Heart right ventricle (tissue), 16 donors: Measurements from ENCODE around the gene ACTL6B. TPM values are rescaled to one million over a fixed set of nuclear protein-coding genes. Genes with fewer than 3 reads are reported as not detected.

ENCODE experiments used
- ATAC-seq, 8 donors: fragments of 200-7000 bp; cut with Tn5 transposase; one replicate each; pipeline ENCODE4 v1.9.1; 2020; ENCODE audit warnings: mild to moderate bottlenecking in 8 of 8, moderate library complexity in 8 of 8, moderate number of reproducible peaks in 1 of 8
- DNase-seq, 2 donors: peaks; one replicate each; pipeline ENCODE4 v3.0.0-alpha.2; 2020
- H3K27ac ChIP-seq, 10 donors: fragments of 200-600 bp; sonication (generic) in 2 of 10; one replicate each; pipeline versions ENCODE4 v1.5.0 to v1.8.0; 2020 to 2022; ENCODE audit warnings: mild to moderate bottlenecking in 3 of 10
- H3K27me3 ChIP-seq, 7 donors: fragments of 200-600 bp; one replicate each; pipeline ENCODE4 v1.8.0; 2021 to 2022; ENCODE audit warnings: mild to moderate bottlenecking in 2 of 7
- H3K36me3 ChIP-seq, 9 donors: fragments of 200-600 bp; sonication (generic) in 1 of 9; one replicate each; pipeline versions ENCODE4 v1.5.0 to v1.8.0; 2020 to 2022; ENCODE audit warnings: mild to moderate bottlenecking in 2 of 9
- H3K4me1 ChIP-seq, 9 donors: fragments of 200-600 bp; sonication (generic) in 1 of 9; one replicate each; pipeline versions ENCODE4 v1.5.0 to v1.8.0; 2020 to 2022; ENCODE audit warnings: mild to moderate bottlenecking in 4 of 9
- H3K4me3 ChIP-seq, 10 donors: fragments of 200-600 bp; sonication (generic) in 2 of 10; one replicate each; pipeline versions ENCODE4 v1.5.0 to v1.8.0; 2020 to 2022; ENCODE audit warnings: mild to moderate bottlenecking in 7 of 10, moderate library complexity in 2 of 10
- H3K9me3 ChIP-seq, 11 donors: fragments of 200-600 bp in 10 of 11; sonication (generic) in 2 of 11; one replicate each; pipeline versions ENCODE4 v1.5.0 to v1.8.0; 2013 to 2022; ENCODE audit warnings: mild to moderate bottlenecking in 2 of 11, control low read depth in 1 of 11, moderate library complexity in 1 of 11
- WGBS, 2 donors: extraction: QIAGEN DNeasy Blood & Tissue Kit; methylation state at CpG; one replicate each; pipeline ENCODE4 v1.1.7; 2013; ENCODE audit warnings: inconsistent platforms in 1 of 2; 5-methylcytosine and 5-hydroxymethylcytosine counted together
- intact Hi-C, 10 donors: fragments of 100-400 bp; cut with DNase I; formaldehyde crosslinking; loops; one replicate each; pipeline versions ENCODE4 v1.11.1 to v1.14.2; 2022
- polyA plus RNA-seq, 2 donors: library from polyadenylated mRNA; stranded (reverse); fragments of 200-250 nt; gene quantifications; one replicate each; pipeline ENCODE4 v1.2.3, GENCODE V29; 2013
- total RNA-seq, 10 donors: library from RNA; stranded (reverse); fragmentation: NEBNext Ultra II Directional in 3 of 10; extraction: Animal tissue kit (Norgen Biotek cat#: 25700) in 3 of 10; gene quantifications; one replicate each; pipeline versions ENCODE4 v1.2.1 to v1.2.4, GENCODE V29; 2021 to 2023
- TF ChIP-seq, protein P1 (sequence below), 9 donors: fragments of 200-600 bp; sonication (generic) in 2 of 9; IDR thresholded peaks; one replicate each; pipeline versions ENCODE4 v1.5.0 to v1.8.0; 2021 to 2022; ENCODE audit warnings: antibody characterized with exemption in 9 of 9, mild to moderate bottlenecking in 5 of 9, moderate library complexity in 1 of 9
- donor health status: Arrhythmogenic right ventricular cardiomyopathy.
- donor health status: ischemic (EF 13 %, LVEDD 7.1; RV severe dilation, severe dysfunction).
- donor health status: healthy with polysubstance abuse.
- donor health status: DM: no; HTN: yes; CAD: no.
- donor health status: DM: no; HTN: no; CAD: no.
- donor health status: ischemic (EF 25% LVEDD 6.9; RV normal size, moderate dysfunction).
- donor health status: ischemic (EF 25% LVEDD 5.7; RV mildly dilated, moderate dysfunction).
- donor health status: healthy.
- donor health status: DM: yes; HTN: yes; CAD: no.
- donor health status: Ischemic cardiomyopathy.
- donor health status: ischemic (EF 35%, LVEDD 5.7; RV mildly dilated, moderate dysfunction).
- donor health status: nonischemic (EF 11% LVEDD 7.7; RV severe dilation, severe dysfunction).
- donor health status: DM: yes; HTN: yes; CAD: no.
- donor health status: PGD.
- donor health status: ischemic (EF 29% LVEDD 5.4; RV normal size, mild dysfunction).
- donor health status: nonischemic (EF 23%, LVEDD 6.1; RV moderate dilation, normal function).

Gene ACTL6B
- total and polyA plus RNA-seq, 12 donors = not detected

DNA sequence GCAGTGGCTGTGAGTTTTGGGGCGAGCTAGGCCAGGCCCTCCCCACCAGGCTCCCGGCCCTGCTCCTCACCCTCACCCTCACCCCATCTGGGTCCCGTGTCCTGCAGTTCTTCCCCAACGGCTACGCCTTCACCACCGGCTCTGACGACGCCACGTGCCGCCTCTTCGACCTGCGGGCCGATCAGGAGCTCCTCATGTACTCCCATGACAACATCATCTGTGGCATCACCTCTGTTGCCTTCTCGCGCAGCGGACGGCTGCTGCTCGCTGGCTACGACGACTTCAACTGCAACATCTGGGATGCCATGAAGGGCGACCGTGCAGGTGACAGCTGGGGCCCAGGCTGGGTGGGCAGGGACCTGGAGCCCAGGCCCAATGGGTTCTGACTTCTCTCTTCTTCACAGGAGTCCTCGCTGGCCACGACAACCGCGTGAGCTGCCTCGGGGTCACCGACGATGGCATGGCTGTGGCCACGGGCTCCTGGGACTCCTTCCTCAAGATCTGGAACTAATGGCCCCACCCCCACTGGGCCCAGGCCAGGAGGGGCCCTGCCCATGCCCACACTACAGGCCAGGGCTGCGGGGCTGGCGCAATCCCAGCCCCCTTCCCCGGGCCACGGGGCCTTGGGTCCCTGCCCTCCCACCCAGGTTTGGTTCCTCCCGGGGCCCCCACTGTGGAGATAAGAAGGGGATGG is 22.2 kb upstream of the ACTL6B start:
- intact Hi-C loops = loop anchor here in 3 of 10 donors (5.0 to 10.0 kb wide), 3 partner anchors 66 to 246 kb away; partner anchors contain the start of genes MOSPD3 (in 1 of the 3) and TSC22D4 (in 1 of the 3)
- H3K9me3 ChIP-seq = no peaks in the 10 kb centered on the region
- peak overlapping the region in 2 of 10 donors; percentile 26 to 51 for H3K27ac ChIP-seq
- no peak for DNase-seq
- no peak overlapping the region for H3K4me3 ChIP-seq
- TF ChIP-seq, protein P1, sequence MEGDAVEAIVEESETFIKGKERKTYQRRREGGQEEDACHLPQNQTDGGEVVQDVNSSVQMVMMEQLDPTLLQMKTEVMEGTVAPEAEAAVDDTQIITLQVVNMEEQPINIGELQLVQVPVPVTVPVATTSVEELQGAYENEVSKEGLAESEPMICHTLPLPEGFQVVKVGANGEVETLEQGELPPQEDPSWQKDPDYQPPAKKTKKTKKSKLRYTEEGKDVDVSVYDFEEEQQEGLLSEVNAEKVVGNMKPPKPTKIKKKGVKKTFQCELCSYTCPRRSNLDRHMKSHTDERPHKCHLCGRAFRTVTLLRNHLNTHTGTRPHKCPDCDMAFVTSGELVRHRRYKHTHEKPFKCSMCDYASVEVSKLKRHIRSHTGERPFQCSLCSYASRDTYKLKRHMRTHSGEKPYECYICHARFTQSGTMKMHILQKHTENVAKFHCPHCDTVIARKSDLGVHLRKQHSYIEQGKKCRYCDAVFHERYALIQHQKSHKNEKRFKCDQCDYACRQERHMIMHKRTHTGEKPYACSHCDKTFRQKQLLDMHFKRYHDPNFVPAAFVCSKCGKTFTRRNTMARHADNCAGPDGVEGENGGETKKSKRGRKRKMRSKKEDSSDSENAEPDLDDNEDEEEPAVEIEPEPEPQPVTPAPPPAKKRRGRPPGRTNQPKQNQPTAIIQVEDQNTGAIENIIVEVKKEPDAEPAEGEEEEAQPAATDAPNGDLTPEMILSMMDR (IDR thresholded peaks at IDR 0.05) = no peak
- ATAC-seq = no peak
- 72 to 73% methylated on average over 34 to 35 of the region's 35 CpGs for WGBS, 2 donors
- H3K4me1 ChIP-seq = peaks cover 0 to 49% (median 23%) of the 10 kb centered on the region in 9 donors
- peaks cover 0 to 73% (median 48%) of the 10 kb centered on the region in 9 donors for H3K36me3 ChIP-seq
- H3K27me3 ChIP-seq = no peaks in the 10 kb centered on the region

DNA sequence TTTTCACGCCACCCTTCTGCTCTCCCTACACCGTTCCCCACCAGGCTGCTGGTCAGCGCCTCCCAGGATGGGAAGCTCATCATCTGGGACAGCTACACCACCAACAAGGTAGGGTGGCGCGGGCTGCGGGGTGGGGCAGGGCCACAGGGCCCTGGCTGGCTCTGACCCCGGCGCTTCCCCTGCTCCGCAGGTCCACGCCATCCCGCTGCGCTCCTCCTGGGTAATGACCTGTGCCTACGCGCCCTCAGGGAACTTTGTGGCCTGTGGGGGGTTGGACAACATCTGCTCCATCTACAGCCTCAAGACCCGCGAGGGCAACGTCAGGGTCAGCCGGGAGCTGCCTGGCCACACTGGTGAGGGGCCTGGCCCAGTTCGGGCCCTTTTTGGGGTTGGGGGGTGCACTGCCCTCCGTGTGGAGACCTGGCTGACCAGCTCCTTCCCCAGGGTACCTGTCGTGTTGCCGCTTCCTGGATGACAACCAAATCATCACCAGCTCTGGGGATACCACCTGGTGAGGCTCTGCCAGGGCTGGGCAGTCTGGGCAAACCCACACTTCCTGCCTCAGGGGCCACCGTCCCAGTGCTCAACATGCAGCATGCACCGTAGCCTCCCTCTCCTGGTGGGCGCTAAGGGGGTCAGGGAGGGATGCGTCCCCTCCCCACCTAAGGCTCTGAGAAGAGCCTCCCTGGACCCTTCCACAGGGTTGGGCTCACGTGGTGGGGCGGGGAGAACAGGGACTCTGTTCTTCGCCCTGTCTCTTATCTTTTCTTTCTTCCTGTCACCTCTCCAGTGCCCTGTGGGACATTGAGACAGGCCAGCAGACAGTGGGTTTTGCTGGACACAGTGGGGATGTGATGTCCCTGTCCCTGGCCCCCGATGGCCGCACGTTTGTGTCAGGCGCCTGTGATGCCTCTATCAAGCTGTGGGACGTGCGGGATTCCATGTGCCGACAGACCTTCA is 21.3 kb upstream of the ACTL6B start:
- ATAC-seq = no peak
- Histone ChIP-seq H3K4me3 (no peak overlapping the region), H3K4me1 (peaks cover 0 to 54% (median 23%) of the 10 kb centered on the region in 9 donors), H3K36me3 (peaks cover 0 to 65% (median 39%) of the 10 kb centered on the region in 9 donors), H3K27me3 (no peaks in the 10 kb centered on the region), H3K27ac (peak overlapping the region in 3 of 10 donors; percentile 34 to 97 (median 41)), H3K9me3 (no peaks in the 10 kb centered on the region)
- WGBS, 2 donors = 83 to 87% methylated on average over 36 of the region's 36 CpGs
- DNase-seq = no peak
- TF ChIP-seq, protein P1 (IDR thresholded peaks at IDR 0.05) = no peak
- intact Hi-C loops = loop anchor here in 3 of 10 donors (5.0 to 10.0 kb wide), 3 partner anchors 65 to 245 kb away; partner anchors contain the start of genes MOSPD3 (in 1 of the 3) and TSC22D4 (in 1 of the 3)

DNA sequence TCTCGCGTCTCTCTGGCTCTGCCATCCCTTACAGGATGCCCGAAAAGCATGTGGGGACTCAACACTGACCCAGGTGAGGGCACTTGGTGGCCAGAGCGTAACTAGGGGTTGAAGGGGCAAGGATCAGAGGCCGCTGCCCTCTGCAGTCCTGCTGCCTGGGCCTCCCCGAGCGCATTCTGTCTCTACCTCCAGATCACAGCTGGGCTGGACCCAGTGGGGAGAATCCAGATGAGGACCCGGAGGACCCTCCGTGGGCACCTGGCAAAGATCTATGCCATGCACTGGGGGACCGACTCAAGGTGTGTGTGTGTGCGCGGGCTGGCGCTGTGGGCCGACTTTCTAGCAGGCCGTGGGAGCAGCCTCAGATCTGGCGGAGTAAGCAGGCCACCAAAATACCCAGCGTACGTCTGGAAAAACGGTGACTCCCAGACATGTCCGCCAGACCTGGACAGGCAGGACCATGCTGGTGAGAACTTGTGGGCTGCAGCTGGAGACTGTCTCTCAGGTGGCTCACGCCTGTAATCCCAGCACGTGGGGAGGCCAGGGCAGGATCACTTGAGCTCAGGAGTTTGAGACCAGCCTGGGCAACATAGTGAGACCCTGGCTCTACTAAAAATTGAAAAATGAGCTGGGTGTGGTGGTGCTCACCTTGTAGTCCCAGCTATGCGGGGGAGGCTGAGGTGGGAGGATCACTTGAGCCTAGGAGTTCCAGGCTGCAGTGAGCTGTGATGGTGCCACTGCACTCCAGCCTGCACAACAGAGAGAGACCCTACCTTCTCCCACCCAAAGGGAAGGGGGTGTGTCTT is 20.5 kb upstream of the ACTL6B start:
- no peaks in the 10 kb centered on the region for H3K27me3 ChIP-seq
- no peaks in the 10 kb centered on the region for H3K9me3 ChIP-seq
- peaks cover 0 to 56% (median 30%) of the 10 kb centered on the region in 9 donors for H3K36me3 ChIP-seq
- peak overlapping the region in 9 of 10 donors; percentile 95 to 99 (median 96) for H3K4me3 ChIP-seq
- TF ChIP-seq, protein P1 (IDR thresholded peaks at IDR 0.05) = no peak
- intact Hi-C loops = loop anchor here in 3 of 10 donors (5.0 to 10.0 kb wide), 3 partner anchors 64 to 244 kb away; partner anchors contain the start of genes MOSPD3 (in 1 of the 3) and TSC22D4 (in 1 of the 3)
- H3K27ac ChIP-seq = peak overlapping the region; percentile 78 to 100 (median 98)
- ATAC-seq = no peak
- 79 to 83% methylated on average over 21 to 23 of the region's 23 CpGs for WGBS, 2 donors
- H3K4me1 ChIP-seq = peaks cover 0 to 55% (median 23%) of the 10 kb centered on the region in 9 donors
- no peak for DNase-seq
